HG02571 (cell line): ENCODE results near the gene SLC1A2.

Experiments
- ATAC-seq: cut with Tn5 transposase; IDR thresholded peaks from one replicate; pipeline ENCODE4 v1.9.1; 2021; ENCODE audit warnings: mild to moderate bottlenecking, moderate library complexity; ENCODE audit not compliant: unreplicated experiment

Gene SLC1A2

DNA sequence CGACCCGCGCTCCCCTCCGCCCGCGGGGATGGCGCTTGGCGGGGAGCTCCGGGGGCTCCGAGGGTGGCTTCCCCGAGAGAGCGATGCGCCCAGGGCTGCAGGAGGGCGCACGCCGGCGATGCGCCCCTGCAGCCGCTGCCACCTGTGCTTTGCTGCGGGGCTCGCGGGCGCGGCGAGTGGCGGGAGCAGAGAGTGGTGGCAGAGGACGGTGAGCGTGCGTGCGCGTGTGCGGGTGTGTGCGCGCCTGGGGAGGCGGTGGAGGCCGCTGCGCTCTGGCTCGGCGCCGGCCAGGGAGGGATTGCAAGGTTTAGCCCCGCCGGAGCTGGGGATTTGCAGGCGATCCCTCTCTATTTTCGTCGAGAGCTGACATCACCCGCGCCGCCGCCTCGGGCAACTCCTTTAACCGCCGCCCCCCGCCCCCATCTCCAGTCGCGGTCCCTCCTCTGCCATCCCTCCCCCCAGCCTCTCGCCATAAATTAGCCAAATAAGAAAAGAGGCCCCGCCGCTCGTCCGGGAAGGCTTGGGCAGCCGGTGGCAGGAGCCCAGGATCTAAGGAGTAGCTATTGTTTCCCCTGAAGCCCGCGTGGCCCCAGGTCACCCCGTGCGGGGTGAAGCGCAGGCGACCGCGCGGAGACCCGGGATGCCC, at the start of gene SLC1A2:
TSS of gene SLC1A2 (minus strand) at position 375 of the 646 bp plus-strand sequence. CDS start 592 bp downstream, outside the sequence.
- ATAC-seq, result no peak

DNA sequence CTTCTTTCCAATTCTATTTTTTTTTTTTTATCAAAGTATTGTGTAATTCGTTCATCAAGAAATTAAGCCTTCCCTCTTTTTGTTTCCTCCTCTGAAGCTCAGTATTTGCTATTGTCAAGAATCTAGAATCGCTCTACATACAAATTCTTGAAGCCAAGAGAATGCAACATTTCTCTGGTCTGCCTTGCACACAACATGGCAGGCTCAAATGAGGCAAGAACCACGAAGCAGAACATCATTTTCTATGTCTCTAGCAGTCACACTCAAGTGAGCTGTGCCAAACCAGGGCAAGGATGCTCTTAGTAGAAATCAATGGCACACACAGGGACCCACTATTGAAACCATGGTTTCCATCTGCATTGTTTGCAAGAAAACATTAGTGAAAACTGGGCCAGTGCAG, 46.7 kb upstream of the SLC1A2 start:
- ATAC-seq, result no peak

DNA sequence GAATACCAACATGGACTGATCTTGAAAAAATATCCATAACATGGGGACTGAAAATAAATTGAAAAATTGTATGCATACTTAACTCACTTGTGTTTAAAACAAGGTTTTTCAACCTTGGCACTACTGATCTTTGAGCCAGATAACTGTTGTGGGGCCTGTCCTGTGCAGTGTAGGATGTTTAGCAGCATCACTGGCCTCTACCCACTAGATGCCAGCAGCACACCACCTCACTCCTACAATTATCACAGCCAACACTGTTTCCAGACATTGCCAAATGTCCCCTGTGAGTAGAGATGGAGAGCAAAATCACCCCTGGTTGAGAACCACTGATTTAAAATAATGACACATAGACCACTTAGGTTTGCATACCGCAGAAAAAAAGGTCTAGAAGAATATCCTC, 45.0 kb upstream of the SLC1A2 start:
- no peak for ATAC-seq

DNA sequence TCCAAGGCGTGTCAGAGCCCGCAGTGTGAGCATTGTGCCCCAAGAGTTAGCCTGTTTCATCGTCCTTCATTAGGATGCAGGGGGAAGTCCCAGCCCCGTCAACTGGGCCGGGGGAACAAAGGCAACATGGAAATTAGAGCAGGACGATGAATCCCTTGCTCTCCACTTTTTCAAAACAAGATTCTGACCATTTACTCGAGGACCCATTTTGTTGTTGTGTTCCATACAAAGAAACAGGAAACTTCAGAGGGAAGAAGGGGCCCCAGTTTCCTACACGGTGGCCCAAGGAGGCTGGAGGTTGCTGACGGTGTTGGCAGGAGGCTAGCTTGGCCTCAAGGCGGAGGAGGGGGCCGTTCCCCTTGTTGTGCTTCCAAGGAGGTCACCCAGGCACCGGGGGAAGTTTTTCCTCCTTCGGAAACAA, 44.0 kb upstream of the SLC1A2 start:
- ATAC-seq, result no peak

DNA sequence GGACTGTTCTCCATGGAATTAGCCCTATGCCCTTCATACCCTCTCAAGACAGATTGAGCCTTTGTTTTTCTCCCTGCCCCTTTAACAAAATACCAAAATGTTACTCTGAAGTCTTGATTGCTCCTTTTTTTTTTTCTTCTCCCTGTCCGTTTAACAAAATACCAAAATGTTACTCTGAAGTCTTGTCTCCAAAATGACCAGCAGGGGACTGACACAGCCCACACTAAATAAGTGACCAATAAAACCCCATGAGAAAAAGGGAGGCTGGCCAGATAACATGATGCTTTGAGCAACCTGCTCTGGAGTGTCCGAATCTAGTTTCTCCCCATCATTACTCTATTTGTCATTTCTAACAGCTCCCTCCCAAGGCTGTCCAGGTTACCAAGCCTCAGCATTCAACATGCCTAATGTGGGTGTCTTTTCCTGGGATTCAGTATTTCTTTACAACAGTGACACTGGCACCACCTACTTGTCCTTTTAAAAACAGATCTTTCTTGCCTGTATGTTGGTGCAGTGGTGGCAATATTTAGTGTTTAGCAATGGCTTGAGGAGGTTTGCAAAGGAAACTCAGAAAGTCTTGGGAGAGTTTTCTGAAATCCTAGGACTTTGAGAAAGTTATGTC, 42.7 kb upstream of the SLC1A2 start:
- no peak for ATAC-seq

DNA sequence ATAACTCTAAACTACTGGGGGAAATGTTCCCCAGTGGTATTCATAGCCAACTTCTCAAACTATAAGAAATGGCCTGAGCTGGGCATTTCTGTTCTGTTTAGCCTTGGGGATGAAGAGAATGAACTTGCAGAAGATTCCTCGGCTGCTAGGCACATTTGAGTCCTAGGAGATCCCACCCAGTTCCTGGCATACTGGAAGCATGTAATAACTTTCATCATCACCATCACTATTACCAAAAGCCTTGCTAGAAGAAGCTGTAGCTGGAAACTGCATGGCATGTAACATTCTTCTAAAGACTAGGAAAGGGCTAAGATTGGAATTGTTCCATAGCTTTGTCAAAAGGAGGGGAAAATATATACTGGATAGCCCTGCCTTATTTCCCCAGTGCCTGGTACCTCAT, 40.1 kb upstream of the SLC1A2 start:
- ATAC-seq, result no peak

DNA sequence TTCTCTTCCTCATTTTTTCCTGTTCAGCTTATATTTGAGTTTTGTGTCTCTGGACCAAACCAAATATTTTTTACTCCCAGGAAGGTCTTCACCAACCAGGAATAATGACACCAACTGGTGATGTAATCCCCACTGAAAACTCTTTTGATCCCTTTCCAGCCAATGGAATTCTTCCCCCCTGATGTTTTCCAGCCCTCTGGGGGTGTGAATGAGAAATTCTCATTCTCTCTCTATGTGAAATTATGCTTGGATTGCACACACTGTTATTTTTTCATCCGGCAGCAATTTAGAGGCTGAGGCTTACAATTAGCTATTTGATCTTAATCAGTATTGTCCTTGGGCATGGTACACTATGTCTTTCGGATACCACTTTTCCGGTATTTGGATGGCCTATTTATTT, 39.5 kb upstream of the SLC1A2 start:
- ATAC-seq, result no peak

DNA sequence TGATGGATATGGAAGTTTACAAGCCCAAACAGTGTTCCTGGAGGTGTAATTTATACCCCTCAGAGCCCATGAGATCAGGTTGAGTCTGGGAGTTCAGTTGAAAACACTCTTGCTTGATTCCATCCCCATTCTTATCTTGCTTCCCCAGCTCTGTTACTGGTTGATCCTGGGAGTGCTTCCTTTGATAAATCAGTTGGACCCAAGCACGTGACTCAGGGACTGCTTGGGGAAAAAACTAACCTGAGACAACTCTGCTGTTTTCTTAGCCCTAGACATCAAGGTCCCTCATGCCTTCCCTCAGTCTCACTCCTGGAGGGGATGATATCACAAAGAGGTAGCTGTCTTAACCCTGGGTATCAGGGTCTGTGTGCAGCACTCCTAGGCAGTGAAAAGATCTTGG, 35.0 kb upstream of the SLC1A2 start:
- no peak for ATAC-seq

DNA sequence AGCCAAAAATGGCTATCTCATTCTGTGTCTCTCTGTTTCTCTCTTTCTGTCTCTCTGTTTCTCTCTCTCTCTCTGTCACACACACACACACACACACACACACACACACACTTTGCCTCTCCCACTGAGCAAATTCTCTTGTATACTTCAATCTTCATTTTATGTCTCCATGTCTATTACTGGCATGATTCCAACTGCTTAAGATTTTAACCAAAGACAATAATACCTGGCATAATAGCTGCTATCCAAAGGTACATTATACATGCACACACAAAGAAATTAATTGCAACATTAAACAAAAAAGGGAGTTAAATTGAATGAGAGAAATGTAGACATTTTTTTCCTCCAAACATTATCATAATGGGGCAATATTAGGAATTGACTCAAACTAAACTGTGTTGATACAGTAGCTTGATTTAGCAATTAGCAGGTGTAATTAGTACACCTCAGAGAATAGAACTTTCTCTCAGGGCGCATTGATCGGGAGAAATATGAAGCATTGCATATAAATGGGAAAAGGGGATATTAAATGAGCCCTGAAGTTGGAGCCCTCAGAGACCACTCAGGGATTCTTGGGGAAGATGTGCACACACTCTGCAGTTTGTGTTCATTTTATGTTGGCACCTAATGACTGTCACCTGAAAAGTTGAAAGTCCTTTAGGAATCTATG, 17.4 kb upstream of the SLC1A2 start:
- no peak for ATAC-seq

DNA sequence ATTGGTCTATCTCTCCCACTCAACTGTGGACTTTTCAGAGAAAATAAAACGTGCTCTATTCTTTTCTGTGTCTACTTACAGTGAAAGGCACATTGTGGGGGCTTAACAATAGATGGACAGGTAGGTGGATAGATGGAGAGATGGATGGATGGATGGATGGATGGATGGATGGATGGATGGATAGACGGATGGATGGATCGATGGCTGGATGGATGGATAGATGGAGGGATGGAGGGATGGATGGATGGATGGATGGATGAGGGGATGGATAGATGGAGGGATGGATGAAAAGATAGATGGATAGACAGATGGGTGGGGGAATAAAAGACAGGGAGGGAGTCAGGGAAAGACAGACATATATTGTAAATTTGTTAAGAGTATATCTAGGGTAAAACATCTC, 14.2 kb upstream of the SLC1A2 start:
- no peak for ATAC-seq

DNA sequence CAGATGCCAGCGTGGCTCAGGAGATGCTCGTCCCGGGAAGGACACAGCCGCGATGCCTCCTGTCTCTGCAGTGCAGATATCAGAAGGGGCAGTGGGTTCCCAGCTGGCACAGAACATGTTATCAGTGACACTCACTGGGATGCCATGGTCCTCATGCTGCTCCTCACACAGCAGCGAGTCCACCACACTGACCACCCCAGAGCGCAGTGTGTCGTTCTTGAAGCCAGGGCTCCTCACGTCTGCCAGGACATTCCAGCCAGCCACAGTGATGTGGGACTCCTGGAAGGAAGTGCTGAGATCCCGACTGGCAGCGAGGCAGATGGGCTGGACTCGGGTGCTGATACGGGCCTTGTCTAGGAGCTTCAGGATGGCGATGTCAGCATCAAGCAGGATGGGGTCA, 13.1 kb upstream of the SLC1A2 start:
- ATAC-seq, result no peak

DNA sequence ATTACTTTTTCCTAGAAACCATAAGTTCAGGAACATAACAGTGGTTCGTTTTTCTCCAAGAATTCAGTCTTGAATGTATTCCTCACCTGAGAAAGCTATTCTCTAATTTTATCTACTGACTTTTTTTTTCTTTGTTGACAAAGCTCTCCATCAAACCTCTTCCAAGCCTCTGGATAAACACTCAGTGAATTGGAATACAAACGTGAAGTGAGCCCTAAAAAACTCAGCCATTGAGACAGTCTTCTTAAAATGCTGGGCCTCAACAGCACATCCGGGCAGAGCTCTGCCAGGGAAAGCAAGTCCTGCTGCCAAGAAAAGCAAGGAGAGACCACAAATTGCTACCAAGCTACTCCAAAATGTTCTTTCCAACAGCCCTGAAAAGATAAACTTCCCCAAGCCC, 7.7 kb upstream of the SLC1A2 start:
- ATAC-seq, result no peak

DNA sequence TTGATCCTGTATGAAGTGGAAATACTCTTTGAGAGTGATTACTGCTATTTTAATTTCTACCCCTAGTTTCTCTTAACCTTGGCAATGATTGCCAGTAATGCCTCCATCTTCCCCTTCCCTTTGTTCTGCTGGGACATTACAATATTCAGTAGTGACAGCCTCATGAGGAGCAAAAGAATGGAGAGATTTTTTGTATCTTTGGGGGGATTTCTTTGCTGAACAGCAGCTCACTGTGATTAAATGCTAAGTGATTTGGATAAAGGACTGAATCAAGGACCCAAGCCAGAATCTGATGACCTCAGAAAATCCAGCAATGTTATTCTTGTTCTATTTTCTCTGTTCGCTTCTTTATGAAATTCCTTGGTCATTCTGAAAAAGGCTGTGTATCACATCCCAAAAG, 7.0 kb upstream of the SLC1A2 start:
- no peak for ATAC-seq

DNA sequence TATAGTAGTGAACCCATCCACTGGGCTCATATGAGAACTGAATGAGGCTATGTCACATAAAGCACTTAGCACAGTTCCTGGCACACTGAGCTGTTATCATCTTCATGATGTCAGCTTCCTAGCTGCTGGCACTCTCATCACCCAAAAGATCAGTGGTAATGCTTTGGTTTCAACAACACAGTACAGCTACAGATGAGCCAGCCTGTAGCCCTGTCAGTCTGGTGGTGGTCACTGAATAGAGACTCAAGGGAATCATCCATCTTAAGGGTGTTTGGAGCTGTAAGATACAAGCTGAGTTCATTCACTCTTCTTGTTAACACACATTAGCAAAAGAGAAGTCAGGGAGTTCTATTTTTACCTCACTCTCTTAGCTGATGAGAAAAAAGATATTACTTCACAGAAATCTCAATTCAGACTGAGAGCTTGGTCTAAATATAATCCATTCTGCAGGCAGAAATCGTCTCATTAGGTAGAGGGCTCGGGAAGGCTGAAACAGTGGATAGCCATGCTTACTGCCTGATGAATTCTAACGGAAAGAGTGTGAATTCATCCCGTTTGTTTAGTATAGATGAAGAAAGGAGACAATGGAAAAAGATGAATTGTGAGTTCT, 6.3 kb upstream of the SLC1A2 start:
- no peak for ATAC-seq

DNA sequence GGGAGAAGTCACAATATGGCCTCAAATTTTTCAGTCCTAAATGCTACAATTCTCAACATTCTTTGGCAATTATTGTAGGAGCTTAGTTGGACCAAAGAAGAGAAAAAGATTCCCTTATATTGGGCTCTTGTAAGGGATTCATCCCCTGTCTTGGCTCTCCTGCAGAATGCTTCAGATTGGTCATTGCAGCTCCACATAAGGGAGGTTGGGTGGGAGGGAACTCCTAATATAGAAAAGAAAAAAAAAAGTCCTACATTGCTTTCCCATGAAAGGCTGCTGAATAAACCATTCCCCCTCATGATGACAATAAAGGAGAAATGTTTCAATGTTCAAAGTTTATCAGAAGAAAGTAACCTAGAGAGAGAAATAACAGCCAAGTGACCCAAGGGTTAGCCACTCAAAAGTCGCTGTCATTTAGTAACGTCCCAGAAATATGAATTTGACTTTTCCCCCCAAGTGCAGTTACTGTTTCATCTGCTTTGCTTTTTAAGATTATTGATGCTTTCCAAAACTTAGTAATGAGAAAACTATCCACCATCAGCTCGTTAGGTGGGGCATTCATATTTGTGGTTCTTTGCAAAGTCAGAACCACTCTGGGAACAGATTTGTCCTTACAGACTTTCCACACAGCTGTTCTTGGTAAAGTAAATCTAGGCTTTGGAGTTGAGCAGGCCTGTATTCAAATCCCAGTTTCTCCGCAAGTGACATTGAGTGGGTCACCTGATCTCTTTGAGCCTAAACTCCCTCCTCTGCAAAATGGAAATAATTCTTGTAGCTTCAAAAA, 5.0 kb upstream of the SLC1A2 start:
- ATAC-seq, result no peak

DNA sequence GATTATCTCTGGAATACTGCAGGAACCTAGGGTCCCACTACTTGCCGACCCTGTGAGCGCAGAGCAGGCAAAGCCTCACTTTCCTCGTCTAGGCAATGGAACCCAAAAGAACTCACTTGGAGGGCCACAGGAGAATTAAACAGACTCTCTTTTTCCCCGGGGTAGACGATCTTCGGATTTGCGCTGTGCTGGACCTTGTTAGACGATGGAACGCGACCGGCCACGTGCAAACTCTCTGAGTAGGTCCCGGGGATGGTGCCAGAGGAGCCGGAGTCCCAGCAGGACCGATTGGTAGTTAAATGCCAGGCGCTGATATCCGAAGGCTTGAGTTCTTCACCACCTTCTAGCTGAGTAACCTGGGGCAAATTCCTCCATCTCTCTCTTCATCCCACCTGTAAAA, 1.0 kb upstream of the SLC1A2 start:
- ATAC-seq, result no peak

DNA sequence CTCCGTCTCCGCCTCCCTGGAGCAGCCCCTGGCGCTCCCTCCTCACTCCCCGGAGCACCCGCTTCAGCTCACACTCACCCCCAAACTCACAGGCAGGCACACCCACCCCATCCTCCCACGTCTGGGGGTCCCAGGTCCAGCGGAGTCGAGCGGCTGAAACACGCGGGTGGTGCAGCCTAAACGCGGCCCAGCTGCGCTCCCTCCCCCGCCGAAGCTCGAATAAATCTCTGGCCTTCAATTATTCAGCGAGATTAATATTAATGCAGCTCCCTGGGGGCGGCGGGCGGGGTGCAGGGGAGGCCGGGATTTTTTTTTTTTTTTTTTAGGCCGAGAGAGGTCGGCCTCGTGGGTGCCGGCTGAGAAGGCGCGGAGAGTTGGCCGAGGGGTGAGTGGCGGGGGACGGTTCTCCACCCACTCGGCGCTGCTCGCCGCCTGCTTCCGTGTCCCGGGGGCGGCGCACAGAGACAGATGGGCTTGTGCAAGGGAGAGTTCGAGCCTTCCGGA, 524 bp upstream of the SLC1A2 start:
- no peak for ATAC-seq

DNA sequence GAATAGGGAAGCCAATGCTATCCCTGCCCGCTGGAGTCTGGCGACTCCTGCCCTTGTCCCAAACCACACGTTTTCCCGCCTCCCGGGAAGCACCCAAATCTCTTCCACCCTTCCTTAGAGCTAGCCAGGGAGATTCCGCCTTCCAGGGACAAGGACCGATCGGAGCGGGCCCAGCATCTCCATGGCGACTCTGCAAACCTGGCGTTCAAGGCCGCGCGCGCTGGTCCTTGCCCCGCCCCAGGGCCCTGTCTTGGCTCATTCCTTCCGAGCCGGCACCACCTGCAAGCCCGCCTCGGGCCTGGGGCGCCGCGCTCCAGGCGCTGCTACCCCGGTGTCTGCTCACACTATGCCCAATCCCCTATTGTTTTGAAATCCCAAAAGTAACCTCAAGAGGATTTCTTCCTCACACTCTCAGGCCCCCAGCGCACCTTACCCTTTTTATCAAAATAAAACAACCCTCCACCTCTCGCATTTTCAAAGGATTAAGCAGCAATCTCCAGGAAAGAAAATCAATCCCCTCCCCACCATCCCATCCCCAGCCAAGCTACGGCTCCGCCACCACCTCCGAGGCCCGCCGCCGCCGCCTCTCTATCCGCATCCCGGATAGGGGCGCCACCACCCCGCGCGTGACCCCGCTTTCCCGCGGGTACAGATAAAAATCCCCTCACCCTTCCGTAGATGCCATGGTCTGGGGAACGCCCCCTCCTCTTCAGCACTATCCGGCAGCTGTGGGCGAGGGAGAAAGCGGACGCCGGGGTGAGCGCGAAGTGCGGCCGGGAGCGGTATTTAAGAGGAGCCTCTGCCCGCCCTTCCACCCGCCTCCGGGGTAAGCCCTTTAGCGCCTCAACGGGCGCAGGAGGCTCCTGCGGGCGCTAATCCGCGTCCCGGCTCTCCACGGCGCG, 825 bp downstream of the SLC1A2 start:
- no peak for ATAC-seq

DNA sequence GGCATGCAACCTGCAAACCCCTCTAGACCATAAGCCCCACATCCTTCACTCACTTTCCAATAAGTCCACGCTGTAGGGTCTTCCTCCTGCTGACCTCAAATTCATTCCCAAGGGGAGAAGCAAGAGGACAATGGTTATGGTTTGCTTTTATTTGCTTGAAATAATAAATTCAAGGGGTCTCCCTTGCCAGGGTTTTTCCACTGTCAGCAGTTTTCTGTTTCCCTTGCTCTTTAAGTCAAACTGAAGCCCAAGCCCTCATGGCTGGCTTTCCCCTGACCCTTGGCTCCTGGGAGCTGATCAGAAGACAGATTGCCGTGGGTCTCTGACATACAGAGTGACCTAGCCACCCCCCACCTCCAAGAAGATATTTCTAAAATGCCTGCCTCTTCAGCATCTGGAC, 3.9 kb downstream of the SLC1A2 start:
- no peak for ATAC-seq

DNA sequence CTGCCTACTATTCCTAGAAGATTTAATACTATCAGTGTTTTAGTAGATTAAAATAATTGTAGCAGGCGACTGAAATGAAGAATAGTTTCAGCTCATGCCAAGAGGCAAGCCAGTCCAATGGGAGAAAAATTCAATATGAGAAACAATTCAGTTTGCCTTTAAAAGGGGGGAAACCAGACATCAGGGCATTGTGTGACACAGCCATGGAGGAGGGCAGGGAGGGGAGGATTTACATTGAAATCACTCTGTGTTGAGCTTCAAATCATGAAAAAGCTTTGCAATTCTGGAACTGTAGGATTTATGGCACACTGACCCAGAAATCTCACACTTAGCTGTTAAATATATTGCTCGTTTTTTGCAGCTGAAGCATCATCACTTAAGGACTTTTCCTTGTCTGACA, 4.6 kb downstream of the SLC1A2 start:
- no peak for ATAC-seq
